Measurements from ENCODE around the gene THSD4.

THSD4 gene

DNA sequence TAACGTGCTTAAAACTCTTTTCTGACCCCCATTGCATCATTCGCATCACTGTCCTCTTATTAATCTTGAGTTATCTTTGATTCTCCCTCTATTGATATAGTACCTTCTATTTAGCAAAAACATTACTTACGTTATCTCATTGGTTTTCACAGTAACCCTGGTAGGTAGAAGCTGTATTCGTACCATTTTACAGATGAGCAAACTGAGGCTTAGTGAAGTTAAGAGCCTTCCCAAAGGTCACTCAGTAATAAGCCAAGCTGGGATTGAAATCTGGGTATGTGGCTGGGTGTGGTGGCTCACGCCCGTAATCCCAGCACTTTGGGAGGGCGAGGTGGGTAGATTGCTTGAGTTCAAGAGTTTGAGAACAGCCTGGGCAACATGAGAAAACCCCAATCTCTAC is 244.0 kb downstream of the THSD4 start:
- Histone ChIP-seq H3F3A (ENCODE audit: low read depth) (no peaks in the 10 kb centered on the region), H3K4me3 (ENCODE audit: low read length, poor library complexity, severe bottlenecking) (no peak overlapping the region), H3K4me1 (ENCODE audit: insufficient read depth, low read length, poor library complexity, severe bottlenecking) (no peaks in the 10 kb centered on the region)

DNA sequence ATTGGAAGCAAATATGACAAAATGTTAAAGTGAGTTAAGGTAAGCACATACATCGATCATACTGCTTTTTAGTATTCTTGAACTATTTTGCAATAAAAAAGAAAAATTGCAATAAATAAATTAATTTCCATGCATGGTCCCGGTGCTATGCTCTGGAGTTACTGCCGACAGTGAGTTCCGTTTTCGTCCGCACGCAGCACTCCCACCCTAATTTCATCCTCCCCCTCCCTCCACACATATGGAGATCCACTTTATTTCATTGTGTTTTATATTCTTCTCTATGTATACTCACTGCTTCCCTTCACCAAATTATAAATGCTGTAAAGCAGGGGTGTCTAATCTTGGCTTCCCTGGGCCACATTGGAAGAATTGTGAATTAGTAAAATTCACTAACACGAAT is 247.3 kb downstream of the THSD4 start:
- TF ChIP-seq, protein P1, sequence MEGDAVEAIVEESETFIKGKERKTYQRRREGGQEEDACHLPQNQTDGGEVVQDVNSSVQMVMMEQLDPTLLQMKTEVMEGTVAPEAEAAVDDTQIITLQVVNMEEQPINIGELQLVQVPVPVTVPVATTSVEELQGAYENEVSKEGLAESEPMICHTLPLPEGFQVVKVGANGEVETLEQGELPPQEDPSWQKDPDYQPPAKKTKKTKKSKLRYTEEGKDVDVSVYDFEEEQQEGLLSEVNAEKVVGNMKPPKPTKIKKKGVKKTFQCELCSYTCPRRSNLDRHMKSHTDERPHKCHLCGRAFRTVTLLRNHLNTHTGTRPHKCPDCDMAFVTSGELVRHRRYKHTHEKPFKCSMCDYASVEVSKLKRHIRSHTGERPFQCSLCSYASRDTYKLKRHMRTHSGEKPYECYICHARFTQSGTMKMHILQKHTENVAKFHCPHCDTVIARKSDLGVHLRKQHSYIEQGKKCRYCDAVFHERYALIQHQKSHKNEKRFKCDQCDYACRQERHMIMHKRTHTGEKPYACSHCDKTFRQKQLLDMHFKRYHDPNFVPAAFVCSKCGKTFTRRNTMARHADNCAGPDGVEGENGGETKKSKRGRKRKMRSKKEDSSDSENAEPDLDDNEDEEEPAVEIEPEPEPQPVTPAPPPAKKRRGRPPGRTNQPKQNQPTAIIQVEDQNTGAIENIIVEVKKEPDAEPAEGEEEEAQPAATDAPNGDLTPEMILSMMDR (conservative IDR thresholded peaks at IDR 0.05; ENCODE audit: low read length): no peak
- TF ChIP-seq EZH2phosphoT487 (IDR thresholded peaks at IDR 0.05; ENCODE audit: borderline replicate concordance): no peak
- H3K4me2 ChIP-seq (ENCODE audit: low read depth, low read length, poor library complexity, severe bottlenecking): no peak overlapping the region
- no peak overlapping the region for H3K9ac ChIP-seq (ENCODE audit: low read depth, low read length, poor library complexity, severe bottlenecking)

More for the DNA sequence above, 244.0 kb downstream of the THSD4 start:
- Histone ChIP-seq H3K36me3 (ENCODE audit: insufficient read depth, low read length) (no peaks in the 10 kb centered on the region), H3K9me3 (ENCODE audit: insufficient read depth, low read depth, low read length) (no peaks in the 10 kb centered on the region), H3K27me3 (ENCODE audit: insufficient read depth, low read length, poor library complexity, severe bottlenecking) (no peaks in the 10 kb centered on the region), H4K20me1 (ENCODE audit: insufficient read depth, low read length, poor library complexity, severe bottlenecking) (no peaks in the 10 kb centered on the region), H3K4me2 (ENCODE audit: low read depth, low read length, poor library complexity, severe bottlenecking) (no peak overlapping the region), H2AFZ (ENCODE audit: low read length) (no peak overlapping the region), H3K9ac (ENCODE audit: low read depth, low read length, poor library complexity, severe bottlenecking) (no peak overlapping the region), H3K79me2 (ENCODE audit: insufficient read depth, low read length) (no peaks in the 10 kb centered on the region), H3K9me2 (replicated peaks; ENCODE audit: low read depth, low read length) (no peaks in the 10 kb centered on the region)
- TF ChIP-seq, protein P1 (conservative IDR thresholded peaks at IDR 0.05; ENCODE audit: low read length): no peak

DNA sequence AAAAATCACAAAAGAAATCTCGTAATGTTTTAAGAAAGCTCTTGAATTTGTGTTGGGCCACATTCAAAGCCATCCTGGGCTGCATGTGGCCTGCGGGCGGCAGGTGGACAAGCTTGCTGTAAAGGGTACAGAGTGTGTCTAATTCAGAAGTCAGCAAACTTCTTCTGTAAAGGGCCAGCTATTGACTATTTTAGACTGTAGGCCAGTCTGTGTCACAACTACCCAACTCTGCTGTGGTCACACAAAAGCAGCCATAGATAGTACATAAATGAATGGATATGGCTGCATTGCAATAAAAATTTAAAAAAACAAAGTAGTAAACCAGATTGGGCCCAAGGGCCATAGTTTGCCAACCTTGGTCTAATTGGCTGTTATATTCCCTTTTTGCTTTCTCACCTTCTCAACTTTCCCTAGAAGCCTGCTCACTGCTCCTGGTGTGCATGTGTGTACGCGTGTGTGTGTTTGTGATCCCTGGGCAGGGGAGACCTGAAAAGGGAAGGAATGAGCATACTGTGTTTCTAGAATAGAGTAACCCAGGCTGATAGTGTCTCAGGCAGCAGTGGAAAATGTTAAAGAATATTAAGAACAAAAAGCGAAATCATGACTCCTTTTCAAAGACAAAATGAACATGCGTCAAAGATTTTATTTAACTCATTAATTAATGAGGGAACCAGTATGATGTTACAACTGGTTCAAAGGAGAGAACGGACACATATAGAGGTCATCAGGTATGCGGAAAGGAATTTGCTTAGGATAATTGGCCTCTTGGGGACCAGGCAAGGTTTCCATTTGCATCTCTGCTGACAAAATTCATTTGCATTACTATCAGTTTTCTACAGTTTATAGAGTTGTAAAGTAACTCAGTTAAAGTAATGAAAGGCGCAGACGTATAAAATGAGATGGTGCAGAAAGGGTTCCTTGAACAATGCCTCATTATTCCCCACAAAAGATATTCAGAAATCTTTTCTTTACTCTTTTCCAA is 248.0 kb downstream of the THSD4 start:
- H4K20me1 ChIP-seq (ENCODE audit: insufficient read depth, low read length, poor library complexity, severe bottlenecking): no peaks in the 10 kb centered on the region
- no peaks in the 10 kb centered on the region for H3K27me3 ChIP-seq (ENCODE audit: insufficient read depth, low read length, poor library complexity, severe bottlenecking)
- H3K9me3 ChIP-seq (ENCODE audit: insufficient read depth, low read depth, low read length): no peaks in the 10 kb centered on the region
- H3K4me3 ChIP-seq (ENCODE audit: low read length, poor library complexity, severe bottlenecking): no peak overlapping the region
- no peak overlapping the region for H3K9ac ChIP-seq (ENCODE audit: low read depth, low read length, poor library complexity, severe bottlenecking)
- no peaks in the 10 kb centered on the region for H3K36me3 ChIP-seq (ENCODE audit: insufficient read depth, low read length)
- no peaks in the 10 kb centered on the region for H3F3A ChIP-seq (ENCODE audit: low read depth)
- H3K79me2 ChIP-seq (ENCODE audit: insufficient read depth, low read length): no peaks in the 10 kb centered on the region
- peaks cover 7% of the 10 kb centered on the region for H3K4me1 ChIP-seq (ENCODE audit: insufficient read depth, low read length, poor library complexity, severe bottlenecking)
- H2AFZ ChIP-seq (ENCODE audit: low read length): no peak overlapping the region
- no peak overlapping the region for H3K4me2 ChIP-seq (ENCODE audit: low read depth, low read length, poor library complexity, severe bottlenecking)
- H3K9me2 ChIP-seq (replicated peaks; ENCODE audit: low read depth, low read length): no peaks in the 10 kb centered on the region
- TF ChIP-seq, protein P1 (conservative IDR thresholded peaks at IDR 0.05; ENCODE audit: low read length): no peak
- no peak for TF ChIP-seq EZH2phosphoT487 (IDR thresholded peaks at IDR 0.05; ENCODE audit: borderline replicate concordance)

More for the DNA sequence above, 247.3 kb downstream of the THSD4 start:
- Histone ChIP-seq H3F3A (ENCODE audit: low read depth) (no peaks in the 10 kb centered on the region), H4K20me1 (ENCODE audit: insufficient read depth, low read length, poor library complexity, severe bottlenecking) (no peaks in the 10 kb centered on the region), H2AFZ (ENCODE audit: low read length) (no peak overlapping the region), H3K4me3 (ENCODE audit: low read length, poor library complexity, severe bottlenecking) (no peak overlapping the region), H3K4me1 (ENCODE audit: insufficient read depth, low read length, poor library complexity, severe bottlenecking) (peaks cover 7% of the 10 kb centered on the region), H3K9me3 (ENCODE audit: insufficient read depth, low read depth, low read length) (no peaks in the 10 kb centered on the region), H3K27me3 (ENCODE audit: insufficient read depth, low read length, poor library complexity, severe bottlenecking) (no peaks in the 10 kb centered on the region), H3K9me2 (replicated peaks; ENCODE audit: low read depth, low read length) (no peaks in the 10 kb centered on the region), H3K79me2 (ENCODE audit: insufficient read depth, low read length) (no peaks in the 10 kb centered on the region), H3K36me3 (ENCODE audit: insufficient read depth, low read length) (no peaks in the 10 kb centered on the region)

All from Loucy (cell line).